OCI-M2 (cell line): ENCODE measurements around the gene KCNAB2.

Source experiments
- DNase-seq: peaks from one replicate; lab custom pipeline; 2025; ENCODE audit not compliant: unreplicated experiment; lab: John Stamatoyannopoulos, UW

KCNAB2 gene

GRCh38 chr1:6045561-6045960, at the start of gene KCNAB2:
TSS of gene KCNAB2 (plus strand) at chr1:6045888. CDS start at chr1:6051537, 5,649 bp downstream.
- no peak for DNase-seq

- no peak for DNase-seq
Observed at GRCh38 chr1:5996641-5997270, 48.9 kb upstream of the KCNAB2 start.

GRCh38 chr1:5997316-5997715, 48.4 kb upstream of the KCNAB2 start:
- no peak for DNase-seq

GRCh38 chr1:5998051-5998905, 47.4 kb upstream of the KCNAB2 start:
- no peak for DNase-seq

- DNase-seq = no peak
Observed at GRCh38 chr1:5998906-5999301, 46.8 kb upstream of the KCNAB2 start.

GRCh38 chr1:5999711-6000443, 45.8 kb upstream of the KCNAB2 start:
- DNase-seq = no peak

GRCh38 chr1:6000444-6001288, 45.0 kb upstream of the KCNAB2 start:
- no peak for DNase-seq

GRCh38 chr1:6001992-6002576, 43.6 kb upstream of the KCNAB2 start:
- no peak for DNase-seq

- no peak for DNase-seq
Observed at GRCh38 chr1:6002714-6003501, 42.8 kb upstream of the KCNAB2 start.

GRCh38 chr1:6003568-6004411, 41.9 kb upstream of the KCNAB2 start:
- no peak for DNase-seq

GRCh38 chr1:6004412-6005123, 41.1 kb upstream of the KCNAB2 start:
- DNase-seq = no peak

GRCh38 chr1:6005276-6005917, 40.3 kb upstream of the KCNAB2 start:
- no peak for DNase-seq

- DNase-seq = no peak
Observed at GRCh38 chr1:6006882-6007281, 38.8 kb upstream of the KCNAB2 start.

- no peak for DNase-seq
Observed at GRCh38 chr1:6007318-6008083, 38.2 kb upstream of the KCNAB2 start.

GRCh38 chr1:6008084-6008415, 37.6 kb upstream of the KCNAB2 start:
- no peak for DNase-seq

GRCh38 chr1:6008696-6009095, 37.0 kb upstream of the KCNAB2 start:
- DNase-seq = no peak
